GM23338 (cell line): ENCODE data around the gene JAG2. TPM values are rescaled to one million over a fixed set of nuclear protein-coding genes. Genes with fewer than 3 reads are reported as not detected.

ENCODE experiments used
- ATAC-seq: fragments of 200-7000 bp; cut with Tn5 transposase; 3 replicates; pipeline ENCODE4 v1.9.1; 2020
- DNase-seq: peaks from one replicate; pipeline ENCODE4 v3.0.0-alpha.2; 2015; ENCODE audit warnings: low spot score
- H2AFZ ChIP-seq: fragments of 200-600 bp; sonication (generic); 2 replicates; pipeline ENCODE4 v1.8.0; 2016; ENCODE audit warnings: antibody characterized with exemption, mild to moderate bottlenecking, moderate library complexity
- H3F3A ChIP-seq: fragments of 200-600 bp; sonication (generic); replicated peaks from 2 replicates; pipeline ENCODE4 v1.8.0; 2017; ENCODE audit warnings: antibody characterized with exemption, mixed run types, low read depth
- H3K27ac ChIP-seq: fragments of 200-600 bp; sonication (generic); 2 replicates; pipeline ENCODE4 v1.6.1; 2016; ENCODE audit warnings: low read depth
- H3K27me3 ChIP-seq: fragments of 200-600 bp; sonication (generic); 2 replicates; pipeline ENCODE4 v1.8.0; 2016; ENCODE audit warnings: mild to moderate bottlenecking, mixed run types, moderate library complexity; ENCODE audit not compliant: insufficient read depth
- H3K36me3 ChIP-seq: fragments of 200-600 bp; sonication (generic); 2 replicates; pipeline ENCODE4 v1.8.0; 2016; ENCODE audit warnings: mild to moderate bottlenecking; ENCODE audit not compliant: insufficient read depth
- H3K4me1 ChIP-seq: fragments of 200-600 bp; sonication (generic); 2 replicates; pipeline ENCODE4 v1.8.0; 2016; ENCODE audit warnings: mild to moderate bottlenecking, moderate library complexity; ENCODE audit not compliant: insufficient read depth
- H3K4me2 ChIP-seq: fragments of 200-600 bp; sonication (generic); 2 replicates; pipeline ENCODE4 v1.7.1; 2017; ENCODE audit warnings: mixed run types
- H3K4me3 ChIP-seq: fragments of 200-600 bp; sonication (generic); 2 replicates; pipeline ENCODE4 v1.6.1; 2016; ENCODE audit warnings: mixed run types
- H3K79me2 ChIP-seq: fragments of 200-600 bp; sonication (generic); replicated peaks from 2 replicates; pipeline ENCODE4 v1.8.0; 2017; ENCODE audit warnings: mild to moderate bottlenecking; ENCODE audit not compliant: insufficient read depth
- H3K9me2 ChIP-seq: fragments of 200-600 bp; sonication (generic); 2 replicates; pipeline ENCODE4 v1.8.0; 2017; ENCODE audit not compliant: insufficient read depth
- H4K20me1 ChIP-seq: fragments of 200-600 bp; sonication (generic); replicated peaks from 2 replicates; pipeline ENCODE4 v1.8.0; 2017; ENCODE audit warnings: mild to moderate bottlenecking; ENCODE audit not compliant: insufficient read depth
- H3K27ac Mint-ChIP-seq: 2 replicates; pipeline ENCODE4 v1.8.0; 2020; ENCODE audit warnings: inconsistent platforms, mild to moderate bottlenecking, moderate library complexity, mixed read lengths
- H3K27me3 Mint-ChIP-seq: 3 replicates; pipeline ENCODE4 v1.8.0; 2022; ENCODE audit warnings: low read depth, mild to moderate bottlenecking, moderate library complexity, mixed read lengths, inconsistent platforms; ENCODE audit not compliant: insufficient read depth, poor library complexity
- H3K36me3 Mint-ChIP-seq: 3 replicates; pipeline ENCODE4 v1.8.0; 2021; ENCODE audit warnings: low read depth, mild to moderate bottlenecking, inconsistent platforms, moderate library complexity, mixed read lengths
- H3K4me1 Mint-ChIP-seq: 3 replicates; pipeline ENCODE4 v1.8.0; 2020; ENCODE audit warnings: mild to moderate bottlenecking, inconsistent platforms, mixed read lengths
- H3K4me3 Mint-ChIP-seq: 3 replicates; pipeline ENCODE4 v1.8.0; 2021; ENCODE audit warnings: moderate library complexity, mild to moderate bottlenecking, inconsistent platforms, mixed read lengths
- H3K9me3 Mint-ChIP-seq: 3 replicates; pipeline ENCODE4 v1.8.0; 2020; ENCODE audit warnings: moderate library complexity, mild to moderate bottlenecking, inconsistent platforms, mixed read lengths
- CREB1 ChIP-seq: fragments of 250-450 bp; sonication (Bioruptor Pico); IDR thresholded peaks from 2 replicates; pipeline ENCODE4 v1.5.0; 2020; ENCODE audit warnings: low read depth, mild to moderate bottlenecking, moderate library complexity
- ETS1 ChIP-seq: IDR thresholded peaks from 2 replicates; pipeline ENCODE4 v1.6.1; 2016; ENCODE audit warnings: antibody characterized with exemption
- EZH2phosphoT487 ChIP-seq: fragments of 200-600 bp; sonication (generic); IDR thresholded peaks from one replicate; pipeline ENCODE4 v1.8.1; 2018; ENCODE audit warnings: antibody characterized with exemption; ENCODE audit not compliant: unreplicated experiment
- JUNB ChIP-seq: IDR thresholded peaks from one replicate; pipeline ENCODE4 v1.6.1; 2016; ENCODE audit warnings: antibody characterized with exemption; ENCODE audit not compliant: unreplicated experiment
- NANOG ChIP-seq: IDR thresholded peaks from 2 replicates; pipeline ENCODE4 v1.6.1; 2016; ENCODE audit warnings: antibody characterized with exemption, borderline replicate concordance
- ZNF114 ChIP-seq: fragments of 250-450 bp; sonication (Bioruptor Pico); IDR thresholded peaks from 2 replicates; pipeline ENCODE4 v1.5.0; 2020; ENCODE audit warnings: mild to moderate bottlenecking, moderate library complexity
- ZNF331 ChIP-seq: fragments of 250-450 bp; sonication (Bioruptor Pico); IDR thresholded peaks from 2 replicates; pipeline ENCODE4 v1.5.0; 2020; ENCODE audit warnings: low read depth, mild to moderate bottlenecking, moderate library complexity
- ZNF462 ChIP-seq: fragments of 250-450 bp; sonication (Bioruptor Pico); IDR thresholded peaks from 2 replicates; pipeline ENCODE4 v1.5.0; 2020; ENCODE audit warnings: mild to moderate bottlenecking, moderate library complexity
- polyA plus RNA-seq: library from polyadenylated mRNA; unstranded; fragments of >200 nt; fragmentation: Nextera tagmentation; extraction: Ambion mirVana; gene quantifications from 2 replicates; pipeline ENCODE4 v1.2.1, GENCODE V29; 2016
- total RNA-seq: library from RNA; depleted of rRNA; stranded (reverse); fragments of >200 nt; shearing (Covaris generic); gene quantifications from 2 replicates; pipeline ENCODE4 v1.2.3, GENCODE V29; 2014

The JAG2 gene
- total and polyA plus RNA-seq, 2 experiments from 2014 or later, result 1.9 to 10.3 TPM

- Histone ChIP-seq H3K27ac (no peak overlapping the region), H3K4me1 (no peaks in the 10 kb centered on the region; the same call in 1 of the 2 replicates), H3K4me2 (no peak overlapping the region), H3F3A (no peaks in the 10 kb centered on the region), H3K9me2 (no peaks in the 10 kb centered on the region), H3K4me3 (no peak overlapping the region), H3K79me2 (no peaks in the 10 kb centered on the region), H3K27me3 (peaks cover 14% of the 10 kb centered on the region; the same call in 1 of the 2 replicates), H3K36me3 (no peaks in the 10 kb centered on the region), H2AFZ (no peak overlapping the region), H4K20me1 (no peaks in the 10 kb centered on the region)
- H3K4me1 Mint-ChIP-seq, result peaks cover 14% of the 10 kb centered on the region; the same call in 2 of the 3 replicates
- TF ChIP-seq ZNF462 (CRISPR knock-in tag) (no peak), ZNF114 (CRISPR knock-in tag) (no peak), JUNB (no peak), ZNF331 (CRISPR knock-in tag) (no peak), EZH2phosphoT487 (no peak), ETS1 (no peak), NANOG (no peak), CREB1 (CRISPR knock-in tag) (no peak)
- ATAC-seq (no peak), DNase-seq (no peak)
- no peak overlapping the region for H3K27ac Mint-ChIP-seq
- H3K36me3 Mint-ChIP-seq, result no peaks in the 10 kb centered on the region
- H3K4me3 Mint-ChIP-seq, result no peak overlapping the region
- H3K27me3 Mint-ChIP-seq, result peaks cover 31% of the 10 kb centered on the region
- no peaks in the 10 kb centered on the region; the same call in 2 of the 3 replicates for H3K9me3 Mint-ChIP-seq
Measured at GRCh38 chr14:105193916-105194782, 25.6 kb upstream of the JAG2 start.
